ENCODE measurements around the gene PCSK6. TPM values are rescaled to one million over a fixed set of nuclear protein-coding genes. Genes with fewer than 3 reads are reported as not detected.

The PCSK6 gene
- total RNA-seq, 2 experiments from 2014 or later, result 2.7 to 3.0 TPM

GRCh38 chr15:101390462-101390861 lies 99.0 kb downstream of the PCSK6 start:
- Mint-ChIP-seq H3K4me1 (ENCODE audit: low read depth) (peaks cover 6% of the 10 kb centered on the region), H3K4me3 (no peak overlapping the region), H3K27ac (no peak overlapping the region), H3K9me3 (no peaks in the 10 kb centered on the region), H3K36me3 (ENCODE audit: low read depth) (no peaks in the 10 kb centered on the region), H3K27me3 (no peaks in the 10 kb centered on the region)
- POLR2A ChIA-PET, result no interaction called here
- CTCF ChIA-PET, result no interaction called here
- DNase-seq, result no peak
- TF ChIP-seq CTCF (IDR thresholded peaks at IDR 0.05), result no peak
- no peak for ATAC-seq
- intact Hi-C loops (cut with micrococcal nuclease), result no loop called here

- H3K4me1 Mint-ChIP-seq (ENCODE audit: low read depth), result peaks cover 6% of the 10 kb centered on the region
- no peak overlapping the region for H3K27ac Mint-ChIP-seq
- DNase-seq (no peak), ATAC-seq (no peak)
- no peaks in the 10 kb centered on the region for H3K9me3 Mint-ChIP-seq
- ChIA-PET CTCF (no interaction called here), POLR2A (no interaction called here)
- TF ChIP-seq CTCF (IDR thresholded peaks at IDR 0.05), result no peak
- no peaks in the 10 kb centered on the region for H3K36me3 Mint-ChIP-seq (ENCODE audit: low read depth)
- no peaks in the 10 kb centered on the region for H3K27me3 Mint-ChIP-seq
- intact Hi-C loops (cut with micrococcal nuclease), result no loop called here
- H3K4me3 Mint-ChIP-seq, result no peak overlapping the region
These were observed 99.4 kb downstream of the PCSK6 start for GRCh38 chr15:101390060-101390459.

GRCh38 chr15:101389362-101389761 lies 100.1 kb downstream of the PCSK6 start:
- ChIA-PET POLR2A (interaction anchor here (0.7 kb wide), 1 partner anchor 8 kb away, joined by 3 read pairs; no protein-coding TSS in a partner anchor), CTCF (no interaction called here)
- H3K4me3 Mint-ChIP-seq, result no peak overlapping the region
- no peaks in the 10 kb centered on the region for H3K36me3 Mint-ChIP-seq (ENCODE audit: low read depth)
- no peak for DNase-seq
- intact Hi-C loops (cut with micrococcal nuclease), result no loop called here
- peaks cover 6% of the 10 kb centered on the region for H3K4me1 Mint-ChIP-seq (ENCODE audit: low read depth)
- TF ChIP-seq CTCF (IDR thresholded peaks at IDR 0.05), result no peak
- H3K9me3 Mint-ChIP-seq, result no peaks in the 10 kb centered on the region
- ATAC-seq, result no peak
- no peaks in the 10 kb centered on the region for H3K27me3 Mint-ChIP-seq
- no peak overlapping the region for H3K27ac Mint-ChIP-seq

- Mint-ChIP-seq H3K9me3 (no peaks in the 10 kb centered on the region), H3K36me3 (ENCODE audit: low read depth) (no peaks in the 10 kb centered on the region), H3K27ac (no peak overlapping the region), H3K27me3 (no peaks in the 10 kb centered on the region), H3K4me1 (ENCODE audit: low read depth) (peaks cover 6% of the 10 kb centered on the region), H3K4me3 (no peak overlapping the region)
- POLR2A ChIA-PET, result no interaction called here
- TF ChIP-seq CTCF (IDR thresholded peaks at IDR 0.05), result no peak
- no peak for DNase-seq
- CTCF ChIA-PET, result no interaction called here
- ATAC-seq, result no peak
- intact Hi-C loops (cut with micrococcal nuclease), result no loop called here
These were observed 101.5 kb downstream of the PCSK6 start for GRCh38 chr15:101388046-101388445.

- CTCF ChIA-PET, result no interaction called here
- no peaks in the 10 kb centered on the region for H3K36me3 Mint-ChIP-seq (ENCODE audit: low read depth)
- no peak overlapping the region for H3K4me3 Mint-ChIP-seq
- H3K4me1 Mint-ChIP-seq (ENCODE audit: low read depth), result peaks cover 6% of the 10 kb centered on the region
- H3K9me3 Mint-ChIP-seq, result no peaks in the 10 kb centered on the region
- no peak overlapping the region for H3K27ac Mint-ChIP-seq
- no peaks in the 10 kb centered on the region for H3K27me3 Mint-ChIP-seq
- DNase-seq, result no peak
- TF ChIP-seq CTCF (IDR thresholded peaks at IDR 0.05), result no peak
- POLR2A ChIA-PET, result no interaction called here
- no peak for ATAC-seq
- intact Hi-C loops (cut with micrococcal nuclease), result no loop called here
These were observed 101.9 kb downstream of the PCSK6 start for GRCh38 chr15:101387574-101387973.
